Ramos (cell line): ENCODE measurements around the gene PCK1.

ENCODE experiments used
- in situ Hi-C: fragments of 300-500 bp; cut with MboI; formaldehyde crosslinking; loops from one replicate; pipeline ENCODE4 v1.14.3; 2022; ENCODE audit warnings: low sequenced_read_pairs; ENCODE audit not compliant: unreplicated experiment

Gene PCK1

GRCh38 chr20:57615445-57615811 lies 54.5 kb downstream of the PCK1 start:
- in situ Hi-C loops, result no loop called here

GRCh38 chr20:57616143-57616951 lies 55.4 kb downstream of the PCK1 start:
- in situ Hi-C loops, result no loop called here

- in situ Hi-C loops, result no loop called here
Measured at GRCh38 chr20:57617079-57617795, 56.3 kb downstream of the PCK1 start.
